A549 (cell line): ENCODE results near the gene CIT. TPM values are rescaled to one million over a fixed set of nuclear protein-coding genes. Genes with fewer than 3 reads are reported as not detected.

Experiments
- ATAC-seq, 2 experiments: fragments of 200-7000 bp in 1 of 2; fragments of >200 bp in 1 of 2; cut with Nextera tagmentation in 1 of 2; cut with Tn5 transposase in 1 of 2; 3 replicates each; pipeline versions ENCODE4 v1.8.0 to v1.9.1; 2018 to 2020; ENCODE audit warnings: mild to moderate bottlenecking in 1 of 2, moderate library complexity in 1 of 2
- CTCF ChIA-PET: fragments of 300-600 bp; sonication (Branson Sonifier 250); formaldehyde crosslinking; extraction: SDS; loops from one replicate; lab custom pipeline; 2021; ENCODE audit warnings: antibody characterized with exemption, inconsistent platforms; lab: Yijun Ruan, JAX
- POLR2A ChIA-PET: fragments of 350-600 bp; formaldehyde crosslinking; extraction: SDS; loops from one replicate; lab custom pipeline; 2021; ENCODE audit warnings: antibody characterized with exemption, inconsistent platforms; lab: Yijun Ruan, JAX
- DNase-seq, 2 experiments: peaks; one replicate each; pipeline versions ENCODE4 v3.0.0 to v3.0.0-alpha.2; 2011 to 2016; ENCODE audit warnings: low read depth in 1 of 2, low spot score in 1 of 2
- FAIRE-seq: peaks from 2 replicates; lab custom pipeline; 2011; peaks lifted over from hg19 to GRCh38; lab: Jason Lieb, UNC
- H3K27ac ChIP-seq, 2 experiments: fragments of >200 bp; sonication (Bioruptor Twin); formaldehyde crosslinking; 3 replicates each; pipeline ENCODE4 v1.5.1; 2016 to 2017
- H3K4me1 ChIP-seq: fragments of >200 bp; sonication (Bioruptor Twin); formaldehyde crosslinking; 3 replicates; pipeline ENCODE4 v1.6.1; 2016
- H3K4me2 ChIP-seq: fragments of >200 bp; sonication (Bioruptor Twin); formaldehyde crosslinking; 3 replicates; pipeline ENCODE4 v1.6.1; 2016
- H3K4me3 ChIP-seq: fragments of >200 bp; sonication (Bioruptor Twin); formaldehyde crosslinking; 3 replicates; pipeline ENCODE4 v1.5.1; 2016
- H3K9me3 ChIP-seq: fragments of >200 bp; sonication (Bioruptor Twin); formaldehyde crosslinking; 3 replicates; pipeline ENCODE4 v1.6.1; 2016
- BHLHE40 ChIP-seq: IDR thresholded peaks from 2 replicates; pipeline ENCODE4 v1.6.1; 2012; ENCODE audit warnings: low read depth, low read length, inconsistent platforms
- CBX2 ChIP-seq: fragments of 200-600 bp; sonication (generic); IDR thresholded peaks from 2 replicates; pipeline ENCODE4 v1.6.1; 2016; ENCODE audit warnings: low read depth, mild to moderate bottlenecking, borderline replicate concordance
- CEBPB ChIP-seq, 2 experiments: fragments of >200 bp in 1 of 2; sonication (Bioruptor Twin) in 1 of 2; formaldehyde crosslinking in 1 of 2; IDR thresholded peaks; 2 replicates each; pipeline ENCODE4 v1.6.1; 2012 to 2016
- CHD2 ChIP-seq: fragments of 150-350 bp; IDR thresholded peaks from 2 replicates; pipeline ENCODE4 v1.6.1; 2014; ENCODE audit warnings: low read length; ENCODE audit not compliant: partially characterized antibody
- CHD4 ChIP-seq: fragments of 200-600 bp; sonication (generic); IDR thresholded peaks from 2 replicates; pipeline ENCODE4 v1.6.1; 2016; ENCODE audit warnings: antibody characterized with exemption, mild to moderate bottlenecking, borderline replicate concordance
- EHMT2 ChIP-seq: fragments of 200-600 bp; sonication (generic); IDR thresholded peaks from 2 replicates; pipeline ENCODE4 v1.6.1; 2016; ENCODE audit warnings: antibody characterized with exemption, low read depth, mild to moderate bottlenecking, moderate library complexity
- HDAC2 ChIP-seq: fragments of 200-600 bp; sonication (generic); IDR thresholded peaks from 2 replicates; pipeline ENCODE4 v1.6.1; 2016
- HEYL ChIP-seq: fragments of 250-450 bp; sonication (Bioruptor Pico); IDR thresholded peaks from 2 replicates; pipeline ENCODE4 v1.8.0; 2021; ENCODE audit warnings: mild to moderate bottlenecking, moderate library complexity
- HOXB5 ChIP-seq: fragments of 250-450 bp; sonication (Bioruptor Pico); IDR thresholded peaks from 2 replicates; pipeline ENCODE4 v1.5.0; 2020; ENCODE audit warnings: mild to moderate bottlenecking, moderate library complexity
- KDM5A ChIP-seq: fragments of 200-600 bp; sonication (generic); IDR thresholded peaks from 2 replicates; pipeline ENCODE4 v1.6.1; 2016; ENCODE audit warnings: antibody characterized with exemption, mild to moderate bottlenecking
- MAZ ChIP-seq: fragments of 150-350 bp; IDR thresholded peaks from 2 replicates; pipeline ENCODE4 v1.6.1; 2014; ENCODE audit warnings: antibody characterized with exemption, low read depth, low read length, borderline replicate concordance
- NFE2L2 ChIP-seq: fragments of 150-350 bp; conservative IDR thresholded peaks from 2 replicates; pipeline ENCODE4 v1.6.1; 2014; ENCODE audit warnings: low read length
- POLR2A ChIP-seq: IDR thresholded peaks from 2 replicates; pipeline ENCODE4 v1.6.1; 2012; ENCODE audit warnings: mild to moderate bottlenecking, low read length
- RAD21 ChIP-seq, 2 experiments: fragments of >200 bp in 1 of 2; sonication (Bioruptor Twin) in 1 of 2; formaldehyde crosslinking in 1 of 2; IDR thresholded peaks in 1 of 2; conservative IDR thresholded peaks in 1 of 2; 2 replicates in 1 of 2; 3 replicates in 1 of 2; pipeline ENCODE4 v1.6.1; 2012 to 2018; ENCODE audit warnings: inconsistent platforms in 1 of 2
- RARB ChIP-seq: fragments of 250-450 bp; sonication (Bioruptor Pico); IDR thresholded peaks from 2 replicates; pipeline ENCODE4 v1.8.0; 2021; ENCODE audit warnings: mild to moderate bottlenecking, moderate library complexity
- RCOR1 ChIP-seq: fragments of 150-350 bp; IDR thresholded peaks from 2 replicates; pipeline ENCODE4 v1.6.1; 2014; ENCODE audit warnings: antibody characterized with exemption, low read length, low read depth
- SREBF2 ChIP-seq: fragments of 450-650 bp; IDR thresholded peaks from 2 replicates; pipeline ENCODE4 v1.6.1; 2014; ENCODE audit warnings: mild to moderate bottlenecking, moderate library complexity
- TP53 ChIP-seq: fragments of 250-450 bp; sonication (Bioruptor Pico); IDR thresholded peaks from 2 replicates; pipeline ENCODE4 v1.5.0; 2021; ENCODE audit warnings: mild to moderate bottlenecking, moderate library complexity
- ZFP36 ChIP-seq: fragments of 450-650 bp; IDR thresholded peaks from 2 replicates; pipeline ENCODE4 v1.6.1; 2014; ENCODE audit warnings: borderline replicate concordance; ENCODE audit not compliant: partially characterized antibody
- ZSCAN20 ChIP-seq: fragments of 250-450 bp; sonication (Bioruptor Pico); IDR thresholded peaks from 2 replicates; pipeline ENCODE4 v1.8.0; 2022; ENCODE audit warnings: mild to moderate bottlenecking, moderate library complexity
- WGBS: methylation state at CpG from one replicate; pipeline ENCODE4 v1.1.6; 2017; ENCODE audit errors: missing lambda C conversion rate; 5-methylcytosine and 5-hydroxymethylcytosine counted together
- polyA plus RNA-seq, 4 experiments: library from polyadenylated mRNA; depleted of rRNA in 3 of 4; stranded (reverse); fragments of >200 nt; fragmentation: RNase III in 1 of 4; extraction: RNeasy Plus Mini Kit Qiagen cat#74134 plus additional on column Dnase treatment in 1 of 4; gene quantifications; 2 replicates in 3 of 4; 3 replicates in 1 of 4; pipeline ENCODE4 v1.2.3, GENCODE V29; 2011 to 2017
- TF ChIP-seq, protein P1 (sequence below): IDR thresholded peaks from 2 replicates; pipeline ENCODE4 v1.6.1; 2012
- TF ChIP-seq, protein P2 (sequence below): fragments of 250-450 bp; sonication (Bioruptor Pico); IDR thresholded peaks from 2 replicates; pipeline ENCODE4 v1.5.0; 2021; ENCODE audit warnings: mild to moderate bottlenecking, moderate library complexity, borderline replicate concordance
- TF ChIP-seq, protein P3 (sequence below): fragments of >200 bp; sonication (Bioruptor Twin); formaldehyde crosslinking; IDR thresholded peaks from 3 replicates; pipeline ENCODE4 v1.5.1; 2016
- TF ChIP-seq, protein P4 (sequence below): IDR thresholded peaks from 2 replicates; pipeline ENCODE4 v1.6.1; 2012
- TF ChIP-seq, protein P5 (sequence below): fragments of 450-650 bp; IDR thresholded peaks from 2 replicates; pipeline ENCODE4 v1.6.1; 2014; ENCODE audit warnings: antibody characterized with exemption

The CIT gene
- polyA plus RNA-seq, 2 of the 4 experiments (the other 2 are of a cell fraction) = 12.5 to 25.4 TPM

DNA sequence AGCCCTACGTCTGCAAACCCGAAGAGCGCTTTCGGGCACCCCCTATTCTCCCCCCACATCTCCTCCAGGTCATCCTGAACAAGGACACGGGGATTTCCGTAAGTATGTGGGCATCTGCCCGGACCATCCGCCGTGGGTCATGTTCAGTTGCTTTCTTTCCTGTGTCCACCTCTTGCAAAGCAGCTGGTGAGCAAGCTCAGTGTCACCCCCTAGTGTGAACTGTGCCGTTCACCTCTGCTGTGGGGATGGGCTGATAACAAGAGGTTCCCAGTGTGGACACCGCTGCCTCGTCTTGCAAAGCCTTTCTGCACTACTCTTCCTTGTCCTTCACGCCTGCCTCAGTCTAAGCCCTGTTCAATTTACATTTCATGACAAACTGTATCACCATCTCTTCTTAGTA is 200.5 kb downstream of the CIT start:
- FAIRE-seq (no peak), ATAC-seq (peak in 1 of 2 experiments; percentile 46; a peak in 2 of 6 replicates), DNase-seq (peak in 1 of 2 experiments; percentile 21)
- POLR2A ChIA-PET = interaction anchor here (2.0 kb wide), 1 partner anchor 9 kb away, joined by 8 read pairs; the partner anchor contains the start of gene PRKAB1
- Histone ChIP-seq H3K4me1 (no peaks in the 10 kb centered on the region), H3K4me2 (no peak overlapping the region), H3K4me3 (no peak overlapping the region), H3K27ac (no peak overlapping the region), H3K9me3 (no peaks in the 10 kb centered on the region)
- TF ChIP-seq HDAC2 = no peak
- no peak for TF ChIP-seq HOXB5 (CRISPR knock-in tag)
- no peak for TF ChIP-seq NFE2L2
- CTCF ChIA-PET = interaction anchor here (1.1 to 2.4 kb wide), 3 partner anchors 9 to 11 kb away, joined by 3 to 8 read pairs (median 4); partner anchors contain the start of gene PRKAB1
- 90% methylated on average over 13 of the region's 13 CpGs for WGBS

DNA sequence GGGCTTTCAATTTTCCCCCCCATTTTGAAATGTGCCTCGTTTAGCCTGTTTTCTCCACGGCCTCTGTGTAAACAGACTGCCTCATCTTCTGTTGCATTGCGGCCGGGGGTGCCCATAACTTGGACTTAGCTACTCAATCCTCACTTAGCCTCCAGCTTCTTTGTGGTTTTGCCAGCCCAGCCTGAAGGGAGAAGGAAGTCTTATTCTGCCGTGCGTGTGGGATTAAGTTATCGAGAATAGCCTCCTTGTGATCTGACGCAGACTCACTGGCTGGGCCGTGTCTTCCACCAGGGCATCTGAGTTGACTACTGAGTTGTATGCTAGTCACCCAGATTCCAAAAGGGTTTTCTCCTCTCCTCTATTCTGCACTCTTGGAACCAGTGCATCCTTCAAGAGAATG is 201.1 kb downstream of the CIT start:
- WGBS = 92% methylated on average over 9 of the region's 9 CpGs
- TF ChIP-seq BHLHE40 (no peak), HDAC2 (no peak), RAD21 (conservative IDR thresholded peaks at IDR 0.05 in 1 of 2, IDR thresholded peaks at IDR 0.05 in 1 of 2) (no peak), RARB (CRISPR knock-in tag) (no peak), ZFP36 (no peak), POLR2A (no peak), TP53 (no peak), CBX2 (no peak), CEBPB (IDR thresholded peaks at IDR 0.05) (no peak)
- TF ChIP-seq, protein P1, sequence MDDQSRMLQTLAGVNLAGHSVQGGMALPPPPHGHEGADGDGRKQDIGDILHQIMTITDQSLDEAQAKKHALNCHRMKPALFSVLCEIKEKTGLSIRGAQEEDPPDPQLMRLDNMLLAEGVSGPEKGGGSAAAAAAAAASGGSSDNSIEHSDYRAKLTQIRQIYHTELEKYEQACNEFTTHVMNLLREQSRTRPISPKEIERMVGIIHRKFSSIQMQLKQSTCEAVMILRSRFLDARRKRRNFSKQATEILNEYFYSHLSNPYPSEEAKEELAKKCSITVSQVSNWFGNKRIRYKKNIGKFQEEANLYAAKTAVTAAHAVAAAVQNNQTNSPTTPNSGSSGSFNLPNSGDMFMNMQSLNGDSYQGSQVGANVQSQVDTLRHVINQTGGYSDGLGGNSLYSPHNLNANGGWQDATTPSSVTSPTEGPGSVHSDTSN = no peak
- ATAC-seq (no peak), FAIRE-seq (no peak), DNase-seq (no peak)
- ChIA-PET POLR2A (no interaction called here), CTCF (interaction anchor here (1.1 to 2.4 kb wide), 2 partner anchors 8 to 9 kb away, joined by 3 to 8 read pairs; partner anchors contain the start of gene PRKAB1)
- Histone ChIP-seq H3K4me1 (no peaks in the 10 kb centered on the region), H3K4me2 (no peak overlapping the region), H3K4me3 (no peak overlapping the region), H3K27ac (no peak overlapping the region), H3K9me3 (no peaks in the 10 kb centered on the region)

DNA sequence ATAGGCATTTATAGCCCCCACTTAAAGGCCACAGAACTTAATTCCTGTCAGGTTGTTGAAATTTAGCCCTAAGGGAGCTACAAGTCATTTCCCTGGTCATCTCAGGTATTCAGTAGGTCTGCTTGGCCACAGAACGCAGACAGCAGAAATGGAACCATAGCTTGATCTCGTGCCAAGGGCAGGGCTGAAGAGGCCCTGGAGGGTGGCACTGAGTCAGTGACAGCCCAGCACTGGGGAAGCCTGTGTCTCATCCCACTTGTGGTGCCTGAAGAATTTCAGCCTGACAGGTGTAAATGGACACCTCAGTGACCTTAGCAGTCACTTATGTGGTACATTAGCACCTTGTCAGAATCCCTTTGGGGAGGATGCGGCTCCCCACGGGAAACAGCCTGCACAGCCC is 202.6 kb downstream of the CIT start:
- no peak overlapping the region for H3K4me3 ChIP-seq
- DNase-seq (no peak), FAIRE-seq (no peak), ATAC-seq (no peak)
- TF ChIP-seq RAD21 (conservative IDR thresholded peaks at IDR 0.05 in 1 of 2, IDR thresholded peaks at IDR 0.05 in 1 of 2) (no peak), NFE2L2 (no peak), CHD4 (no peak), ZFP36 (no peak), KDM5A (no peak), MAZ (no peak), ZSCAN20 (no peak), RCOR1 (no peak), HOXB5 (CRISPR knock-in tag) (no peak), HEYL (CRISPR knock-in tag) (no peak), SREBF2 (no peak), RARB (CRISPR knock-in tag) (no peak), CHD2 (no peak), EHMT2 (no peak)
- TF ChIP-seq, protein P2, sequence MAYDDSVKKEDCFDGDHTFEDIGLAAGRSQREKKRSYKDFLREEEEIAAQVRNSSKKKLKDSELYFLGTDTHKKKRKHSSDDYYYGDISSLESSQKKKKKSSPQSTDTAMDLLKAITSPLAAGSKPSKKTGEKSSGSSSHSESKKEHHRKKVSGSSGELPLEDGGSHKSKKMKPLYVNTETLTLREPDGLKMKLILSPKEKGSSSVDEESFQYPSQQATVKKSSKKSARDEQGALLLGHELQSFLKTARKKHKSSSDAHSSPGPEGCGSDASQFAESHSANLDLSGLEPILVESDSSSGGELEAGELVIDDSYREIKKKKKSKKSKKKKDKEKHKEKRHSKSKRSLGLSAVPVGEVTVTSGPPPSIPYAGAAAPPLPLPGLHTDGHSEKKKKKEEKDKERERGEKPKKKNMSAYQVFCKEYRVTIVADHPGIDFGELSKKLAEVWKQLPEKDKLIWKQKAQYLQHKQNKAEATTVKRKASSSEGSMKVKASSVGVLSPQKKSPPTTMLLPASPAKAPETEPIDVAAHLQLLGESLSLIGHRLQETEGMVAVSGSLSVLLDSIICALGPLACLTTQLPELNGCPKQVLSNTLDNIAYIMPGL (CRISPR knock-in tag) = no peak
- TF ChIP-seq, protein P3, sequence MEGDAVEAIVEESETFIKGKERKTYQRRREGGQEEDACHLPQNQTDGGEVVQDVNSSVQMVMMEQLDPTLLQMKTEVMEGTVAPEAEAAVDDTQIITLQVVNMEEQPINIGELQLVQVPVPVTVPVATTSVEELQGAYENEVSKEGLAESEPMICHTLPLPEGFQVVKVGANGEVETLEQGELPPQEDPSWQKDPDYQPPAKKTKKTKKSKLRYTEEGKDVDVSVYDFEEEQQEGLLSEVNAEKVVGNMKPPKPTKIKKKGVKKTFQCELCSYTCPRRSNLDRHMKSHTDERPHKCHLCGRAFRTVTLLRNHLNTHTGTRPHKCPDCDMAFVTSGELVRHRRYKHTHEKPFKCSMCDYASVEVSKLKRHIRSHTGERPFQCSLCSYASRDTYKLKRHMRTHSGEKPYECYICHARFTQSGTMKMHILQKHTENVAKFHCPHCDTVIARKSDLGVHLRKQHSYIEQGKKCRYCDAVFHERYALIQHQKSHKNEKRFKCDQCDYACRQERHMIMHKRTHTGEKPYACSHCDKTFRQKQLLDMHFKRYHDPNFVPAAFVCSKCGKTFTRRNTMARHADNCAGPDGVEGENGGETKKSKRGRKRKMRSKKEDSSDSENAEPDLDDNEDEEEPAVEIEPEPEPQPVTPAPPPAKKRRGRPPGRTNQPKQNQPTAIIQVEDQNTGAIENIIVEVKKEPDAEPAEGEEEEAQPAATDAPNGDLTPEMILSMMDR = no peak
- TF ChIP-seq, protein P4, sequence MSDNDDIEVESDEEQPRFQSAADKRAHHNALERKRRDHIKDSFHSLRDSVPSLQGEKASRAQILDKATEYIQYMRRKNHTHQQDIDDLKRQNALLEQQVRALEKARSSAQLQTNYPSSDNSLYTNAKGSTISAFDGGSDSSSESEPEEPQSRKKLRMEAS = no peak
- TF ChIP-seq, protein P1 = no peak
- TF ChIP-seq, protein P5, sequence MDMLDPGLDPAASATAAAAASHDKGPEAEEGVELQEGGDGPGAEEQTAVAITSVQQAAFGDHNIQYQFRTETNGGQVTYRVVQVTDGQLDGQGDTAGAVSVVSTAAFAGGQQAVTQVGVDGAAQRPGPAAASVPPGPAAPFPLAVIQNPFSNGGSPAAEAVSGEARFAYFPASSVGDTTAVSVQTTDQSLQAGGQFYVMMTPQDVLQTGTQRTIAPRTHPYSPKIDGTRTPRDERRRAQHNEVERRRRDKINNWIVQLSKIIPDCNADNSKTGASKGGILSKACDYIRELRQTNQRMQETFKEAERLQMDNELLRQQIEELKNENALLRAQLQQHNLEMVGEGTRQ = no peak
- 94% methylated on average over 4 of the region's 4 CpGs for WGBS
- H3K9me3 ChIP-seq = no peaks in the 10 kb centered on the region
- ChIA-PET CTCF (interaction anchor here (0.6 to 1.5 kb wide), 3 partner anchors 9 to 16 kb away, joined by 3 to 4 read pairs (median 4); no protein-coding TSS in a partner anchor), POLR2A (no interaction called here)
- H3K4me1 ChIP-seq = peaks cover 7% of the 10 kb centered on the region
- no peak overlapping the region for H3K27ac ChIP-seq
- no peak overlapping the region for H3K4me2 ChIP-seq
